NCI-H1092 treated with DMSO at 0.1 percent for 48 hours (cell line): Measurements from ENCODE around the gene SUGCT.
A peak's percentile ranks its signal among the peaks of the same experiment; 100 is the strongest.
"Not testable (repeated sequence)": the region's sequence is repeated elsewhere in the genome, so short reads cannot be mapped to it uniquely, and the experiment has no call there.

Experiments used
- DNase-seq: peaks from one replicate; lab custom pipeline; 2025; lab: John Stamatoyannopoulos, UW

SUGCT gene

DNA sequence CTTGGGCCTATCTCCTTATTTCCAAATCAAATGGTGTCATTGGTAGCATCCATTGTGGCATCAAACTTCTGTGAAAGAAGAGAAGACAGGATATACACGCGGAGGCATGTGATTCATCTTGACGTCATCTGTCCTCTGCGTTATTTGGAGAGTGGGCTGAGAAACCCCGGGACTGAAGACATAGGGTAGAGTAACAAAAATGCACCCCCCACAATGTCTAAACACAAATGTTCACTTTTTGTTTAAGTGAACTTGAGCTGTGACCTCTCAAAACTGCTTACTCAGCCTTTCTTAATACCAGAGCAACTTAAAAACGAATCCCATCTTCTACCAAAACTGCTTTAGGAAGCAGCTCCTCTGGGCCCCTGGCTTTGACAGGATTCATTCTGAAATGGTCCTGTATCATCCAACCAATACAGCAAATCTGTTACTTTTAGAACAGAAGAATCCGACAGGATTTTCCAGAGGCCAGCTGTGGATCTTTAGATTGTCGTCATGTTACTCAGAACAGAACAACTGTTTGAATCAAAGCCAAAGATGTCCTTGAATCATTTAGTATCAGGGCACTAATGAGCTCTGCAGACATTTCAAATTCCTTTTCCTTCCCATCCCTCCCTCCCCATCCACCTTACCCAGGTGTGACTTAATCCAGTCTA lies 438.1 kb downstream of the SUGCT start:
- DNase-seq: no peak

DNA sequence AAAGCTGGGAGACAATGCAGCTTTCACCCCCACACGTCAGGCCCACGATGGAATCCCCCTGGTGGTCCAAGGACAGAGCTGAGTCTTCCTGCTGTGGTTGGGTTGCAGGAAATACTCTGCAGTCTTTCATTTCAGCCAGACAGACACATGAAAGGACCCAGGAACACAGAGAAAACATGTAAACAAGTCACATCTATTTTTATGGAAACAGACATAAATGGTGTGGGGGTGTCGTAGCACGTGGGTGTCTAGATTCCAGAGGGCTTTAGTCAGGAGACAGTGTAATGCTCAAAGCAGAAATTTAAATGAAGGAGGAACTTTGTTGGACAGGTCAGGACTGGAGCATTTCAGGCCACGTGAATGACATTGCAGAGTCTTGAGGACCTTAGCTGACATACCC lies 444.6 kb downstream of the SUGCT start:
- no peak for DNase-seq

- DNase-seq: no peak
Measured at GRCh38 chr7:40580776-40581175, 446.0 kb downstream of the SUGCT start.

- no peak for DNase-seq
Measured at GRCh38 chr7:40582539-40582938, 447.7 kb downstream of the SUGCT start.

- no peak for DNase-seq
Measured at GRCh38 chr7:40583667-40584444, 449.1 kb downstream of the SUGCT start.

GRCh38 chr7:40584667-40585433 lies 450.0 kb downstream of the SUGCT start:
- no peak for DNase-seq

DNA sequence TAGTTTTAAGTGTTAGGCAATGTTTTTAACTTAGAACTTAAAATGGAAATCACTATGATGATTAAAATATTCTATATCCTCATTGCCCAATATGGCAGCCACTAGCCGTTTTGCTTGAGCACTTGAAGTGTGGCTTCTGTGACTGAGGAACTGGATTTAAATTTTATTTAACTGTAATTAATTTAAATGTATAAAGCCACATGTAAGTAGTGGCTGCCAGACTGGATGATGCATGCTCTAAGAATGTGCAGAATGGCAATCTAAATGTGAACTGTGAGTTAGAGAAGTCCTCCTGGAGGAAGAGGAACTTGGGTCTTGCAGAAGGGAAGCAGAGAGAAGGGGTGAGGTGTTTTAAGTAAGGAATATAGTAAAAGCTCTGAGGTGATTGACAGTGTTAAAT lies 451.4 kb downstream of the SUGCT start:
- no peak for DNase-seq

GRCh38 chr7:40587419-40587818 lies 452.6 kb downstream of the SUGCT start:
- DNase-seq: no peak

- DNase-seq: no peak
Measured at GRCh38 chr7:40595129-40595528, 460.3 kb downstream of the SUGCT start.

GRCh38 chr7:40595832-40596231 lies 461.0 kb downstream of the SUGCT start:
- DNase-seq: no peak

- DNase-seq: no peak
Measured at GRCh38 chr7:40597517-40597916, 462.7 kb downstream of the SUGCT start.

DNA sequence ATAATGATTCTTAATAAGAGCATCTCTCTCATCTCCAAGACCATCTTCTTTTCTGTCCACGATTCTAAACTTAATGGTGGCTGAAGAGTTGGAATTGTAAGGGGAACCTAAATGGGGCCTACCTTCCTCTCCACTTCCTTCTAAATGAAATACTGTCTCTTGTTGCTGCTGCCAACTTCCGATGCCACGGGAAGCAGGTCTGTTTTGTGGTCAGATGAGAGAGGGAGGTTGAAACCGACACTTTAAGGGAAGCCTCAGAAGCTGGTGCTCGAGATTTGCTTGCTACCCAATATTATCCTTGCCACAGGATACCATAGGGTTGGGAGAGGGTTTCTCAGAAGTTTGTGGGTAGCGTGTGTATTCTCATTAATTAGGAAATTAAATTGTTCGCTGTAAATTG lies 464.1 kb downstream of the SUGCT start:
- DNase-seq: no peak

- no peak for DNase-seq
Measured at GRCh38 chr7:40599836-40600235, 465.0 kb downstream of the SUGCT start.

DNA sequence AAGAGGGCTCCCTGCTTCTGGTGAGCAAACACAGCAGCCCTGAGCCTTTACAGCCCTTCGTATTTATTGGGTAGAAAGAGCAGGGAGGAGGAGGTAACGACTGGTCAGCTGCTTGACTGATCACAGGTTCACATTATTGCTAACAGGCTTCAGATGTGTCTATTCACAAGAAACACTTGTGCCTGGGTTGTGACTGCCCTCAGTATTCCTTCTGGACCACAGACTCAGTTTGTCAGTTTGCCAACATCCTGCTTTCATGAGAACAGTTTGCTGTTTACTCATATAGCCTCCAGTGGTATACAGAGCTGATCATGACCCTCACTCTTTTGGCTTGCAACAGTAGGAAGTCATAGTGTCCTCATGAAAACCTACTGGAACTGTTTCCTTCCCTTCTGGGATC lies 467.5 kb downstream of the SUGCT start:
- not testable (repeated sequence) for DNase-seq

- DNase-seq: peak; percentile 3
Measured at GRCh38 chr7:40604601-40605438, 470.0 kb downstream of the SUGCT start.

GRCh38 chr7:40608321-40609075 lies 473.7 kb downstream of the SUGCT start:
- no peak for DNase-seq

- DNase-seq: no peak
Measured at GRCh38 chr7:40610461-40610860, 475.7 kb downstream of the SUGCT start.

DNA sequence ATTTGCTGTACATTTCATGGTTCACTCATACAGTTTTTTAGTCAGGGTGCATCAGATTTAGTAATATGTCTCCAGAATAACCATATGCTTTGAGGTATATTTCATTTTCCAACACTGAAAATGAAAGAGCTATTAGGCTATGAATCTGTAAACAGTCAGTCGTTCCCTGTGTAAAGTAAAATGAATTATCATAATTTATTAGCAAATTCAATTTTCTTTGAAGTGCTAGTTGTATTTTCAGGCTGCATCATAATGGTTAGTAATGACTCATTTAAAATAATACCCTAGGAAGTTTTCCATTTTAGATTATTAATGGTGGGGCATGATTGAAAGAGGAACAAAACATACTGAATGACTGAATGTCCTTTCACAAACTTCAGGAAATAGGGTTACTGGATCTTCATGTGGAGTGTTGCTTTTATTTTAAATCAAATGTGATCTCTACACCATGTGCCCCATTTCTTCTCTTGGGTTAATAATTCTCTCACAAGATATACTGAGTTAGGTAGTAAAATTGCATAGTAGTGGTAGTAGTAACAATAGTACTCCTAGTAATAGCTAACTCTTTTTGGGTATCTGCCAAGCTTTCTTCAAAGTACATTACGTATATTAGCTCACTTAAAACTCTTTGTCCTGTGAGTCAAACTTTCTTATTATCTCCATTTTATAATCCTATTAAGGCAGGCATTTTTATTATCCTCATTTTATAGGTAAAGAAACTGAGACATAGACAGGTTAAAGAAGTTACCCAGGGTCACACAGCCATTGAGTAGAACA lies 476.5 kb downstream of the SUGCT start:
- no peak for DNase-seq

GRCh38 chr7:40612298-40612697 lies 477.5 kb downstream of the SUGCT start:
- no peak for DNase-seq

- no peak for DNase-seq
Measured at GRCh38 chr7:40619647-40620046, 484.8 kb downstream of the SUGCT start.
